HFF-Myc (cell line): ENCODE data around the gene BMP4.

ENCODE experiments used
- DNase-seq: peaks from one replicate; pipeline ENCODE4 v3.0.0-alpha.2; 2011; ENCODE audit warnings: low read depth; ENCODE audit errors: extremely low read depth
- H3K4me3 ChIP-seq: replicated peaks from 2 replicates; pipeline ENCODE4 v1.5.1; 2011; ENCODE audit warnings: low read depth, mild to moderate bottlenecking, control low read depth, low read length
- CTCF ChIP-seq: IDR thresholded peaks from 2 replicates; pipeline ENCODE4 v1.5.1; 2012; ENCODE audit warnings: mild to moderate bottlenecking, low read depth, low read length, control low read depth; ENCODE audit errors: missing control alignments

Gene BMP4

GRCh38 chr14:53979747-53980642 is 23.4 kb upstream of the BMP4 start:
- no peak overlapping the region for H3K4me3 ChIP-seq
- TF ChIP-seq CTCF = no peak
- peak; percentile 79 for DNase-seq

- DNase-seq = no peak
- H3K4me3 ChIP-seq = no peak overlapping the region
- no peak for TF ChIP-seq CTCF
Measured at GRCh38 chr14:53979113-53979681, 22.6 kb upstream of the BMP4 start.

GRCh38 chr14:53978194-53978593 is 21.6 kb upstream of the BMP4 start:
- no peak for TF ChIP-seq CTCF
- H3K4me3 ChIP-seq = no peak overlapping the region
- no peak for DNase-seq

- H3K4me3 ChIP-seq = no peak overlapping the region
- no peak for DNase-seq
- TF ChIP-seq CTCF = no peak
Measured at GRCh38 chr14:53975444-53975843, 18.8 kb upstream of the BMP4 start.

GRCh38 chr14:53971521-53971920 is 14.9 kb upstream of the BMP4 start:
- no peak overlapping the region for H3K4me3 ChIP-seq
- no peak for TF ChIP-seq CTCF
- no peak for DNase-seq

GRCh38 chr14:53969326-53969725 is 12.7 kb upstream of the BMP4 start:
- DNase-seq = no peak
- no peak overlapping the region for H3K4me3 ChIP-seq
- TF ChIP-seq CTCF = no peak
